ENCODE data around the gene PTK6.

The PTK6 gene

GRCh38 chr20:63503524-63503923 lies 33.7 kb downstream of the PTK6 start:
- DNase-seq: no peak

- no peak for DNase-seq
These were observed 34.5 kb downstream of the PTK6 start for GRCh38 chr20:63502671-63503172.

- peak; percentile 89 for DNase-seq
These were observed 35.1 kb downstream of the PTK6 start for GRCh38 chr20:63501818-63502670.

GRCh38 chr20:63500902-63501817 lies 36.0 kb downstream of the PTK6 start:
- no peak for DNase-seq

GRCh38 chr20:63500151-63500901 lies 36.9 kb downstream of the PTK6 start:
- no peak for DNase-seq

- DNase-seq: no peak
These were observed 37.7 kb downstream of the PTK6 start for GRCh38 chr20:63499338-63499969.

- DNase-seq: no peak
These were observed 38.2 kb downstream of the PTK6 start, which contains the start of gene EEF1A2 for GRCh38 chr20:63498960-63499337. TSS of gene EEF1A2 (minus strand) at chr20:63499083. CDS start at chr20:63497763, 1,320 bp downstream.

GRCh38 chr20:63497946-63498935 lies 38.9 kb downstream of the PTK6 start:
- no peak for DNase-seq

GRCh38 chr20:63497138-63497945 lies 39.8 kb downstream of the PTK6 start:
- no peak for DNase-seq

- DNase-seq: no peak
These were observed 40.5 kb downstream of the PTK6 start for GRCh38 chr20:63496596-63497120.

GRCh38 chr20:63495741-63496595 lies 41.2 kb downstream of the PTK6 start:
- DNase-seq: peak; percentile 19

- no peak for DNase-seq
These were observed 41.9 kb downstream of the PTK6 start for GRCh38 chr20:63495167-63495720.

GRCh38 chr20:63494420-63495166 lies 42.6 kb downstream of the PTK6 start:
- no peak for DNase-seq

GRCh38 chr20:63494084-63494419 lies 43.1 kb downstream of the PTK6 start:
- DNase-seq: no peak

- DNase-seq: no peak
These were observed 43.6 kb downstream of the PTK6 start for GRCh38 chr20:63493563-63494020.

GRCh38 chr20:63492982-63493381 lies 44.2 kb downstream of the PTK6 start:
- DNase-seq: no peak

GRCh38 chr20:63492518-63492917 lies 44.7 kb downstream of the PTK6 start:
- DNase-seq: no peak

Data from SHP77 treated with DMSO at 0.1 percent for 48 hours (cell line).